ENCODE measurements around the gene APP.

DNA sequence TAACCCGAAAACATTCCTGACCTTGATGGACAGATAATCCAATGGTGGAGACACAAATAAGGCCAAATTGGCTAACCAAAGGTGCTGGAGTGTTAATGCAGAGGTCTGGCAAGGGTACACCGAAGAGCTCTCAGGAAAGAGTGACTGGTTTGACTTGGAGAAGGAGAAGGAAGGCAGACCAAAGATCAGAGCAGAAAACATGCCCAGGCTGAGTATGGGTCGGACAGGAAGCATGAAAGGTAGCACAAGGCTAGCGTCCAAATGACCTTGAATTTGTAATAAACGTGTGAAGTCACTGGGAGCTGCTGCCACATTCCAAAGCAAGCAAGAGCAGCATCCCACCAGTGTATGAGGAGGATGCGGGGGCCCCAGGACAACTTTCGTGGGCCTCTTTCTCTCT, 45.7 kb downstream of the APP start:
- TF ChIP-seq, protein P1, sequence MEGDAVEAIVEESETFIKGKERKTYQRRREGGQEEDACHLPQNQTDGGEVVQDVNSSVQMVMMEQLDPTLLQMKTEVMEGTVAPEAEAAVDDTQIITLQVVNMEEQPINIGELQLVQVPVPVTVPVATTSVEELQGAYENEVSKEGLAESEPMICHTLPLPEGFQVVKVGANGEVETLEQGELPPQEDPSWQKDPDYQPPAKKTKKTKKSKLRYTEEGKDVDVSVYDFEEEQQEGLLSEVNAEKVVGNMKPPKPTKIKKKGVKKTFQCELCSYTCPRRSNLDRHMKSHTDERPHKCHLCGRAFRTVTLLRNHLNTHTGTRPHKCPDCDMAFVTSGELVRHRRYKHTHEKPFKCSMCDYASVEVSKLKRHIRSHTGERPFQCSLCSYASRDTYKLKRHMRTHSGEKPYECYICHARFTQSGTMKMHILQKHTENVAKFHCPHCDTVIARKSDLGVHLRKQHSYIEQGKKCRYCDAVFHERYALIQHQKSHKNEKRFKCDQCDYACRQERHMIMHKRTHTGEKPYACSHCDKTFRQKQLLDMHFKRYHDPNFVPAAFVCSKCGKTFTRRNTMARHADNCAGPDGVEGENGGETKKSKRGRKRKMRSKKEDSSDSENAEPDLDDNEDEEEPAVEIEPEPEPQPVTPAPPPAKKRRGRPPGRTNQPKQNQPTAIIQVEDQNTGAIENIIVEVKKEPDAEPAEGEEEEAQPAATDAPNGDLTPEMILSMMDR (IDR thresholded peaks at IDR 0.05; ENCODE audit: poor library complexity), result no peak
- TF ChIP-seq EZH2phosphoT487 (IDR thresholded peaks at IDR 0.05; ENCODE audit: low read depth, severe bottlenecking, unreplicated experiment), result no peak
